GM21717 (cell line): ENCODE data around the gene UBE4B.
"Not testable (repeated sequence)": the region's sequence is repeated elsewhere in the genome, so short reads cannot be mapped to it uniquely, and the experiment has no call there.

Experiments used
- ATAC-seq: cut with Tn5 transposase; IDR thresholded peaks from one replicate; pipeline ENCODE4 v1.9.1; 2021; ENCODE audit warnings: mild to moderate bottlenecking, moderate library complexity; ENCODE audit not compliant: unreplicated experiment

The UBE4B gene

DNA sequence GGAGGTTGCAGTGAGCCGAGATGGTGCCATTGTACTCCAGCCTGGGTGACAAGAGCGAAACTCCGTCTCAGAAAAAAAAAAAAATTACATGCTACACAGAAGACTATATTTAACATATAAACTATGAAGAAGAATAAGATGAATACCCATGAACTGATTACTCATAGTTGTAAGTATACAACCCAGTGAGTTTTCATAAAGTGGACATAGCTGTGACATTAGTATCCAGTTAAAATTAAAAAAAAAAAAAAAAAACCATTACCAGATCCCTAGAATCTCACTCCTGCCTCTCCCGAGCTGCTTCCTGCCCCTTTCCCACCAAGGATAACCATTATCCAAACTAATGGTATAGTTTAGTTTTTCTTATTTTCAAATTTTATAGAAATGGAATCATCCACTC is 37.4 kb downstream of the UBE4B start:
- no peak for ATAC-seq

GRCh38 chr1:10071640-10072039 is 38.9 kb downstream of the UBE4B start:
- no peak for ATAC-seq

- not testable (repeated sequence) for ATAC-seq
Measured at GRCh38 chr1:10073371-10073770, 40.6 kb downstream of the UBE4B start.

- no peak for ATAC-seq
Measured at GRCh38 chr1:10074059-10074851, 41.5 kb downstream of the UBE4B start.

GRCh38 chr1:10074852-10075730 is 42.3 kb downstream of the UBE4B start:
- ATAC-seq = no peak

DNA sequence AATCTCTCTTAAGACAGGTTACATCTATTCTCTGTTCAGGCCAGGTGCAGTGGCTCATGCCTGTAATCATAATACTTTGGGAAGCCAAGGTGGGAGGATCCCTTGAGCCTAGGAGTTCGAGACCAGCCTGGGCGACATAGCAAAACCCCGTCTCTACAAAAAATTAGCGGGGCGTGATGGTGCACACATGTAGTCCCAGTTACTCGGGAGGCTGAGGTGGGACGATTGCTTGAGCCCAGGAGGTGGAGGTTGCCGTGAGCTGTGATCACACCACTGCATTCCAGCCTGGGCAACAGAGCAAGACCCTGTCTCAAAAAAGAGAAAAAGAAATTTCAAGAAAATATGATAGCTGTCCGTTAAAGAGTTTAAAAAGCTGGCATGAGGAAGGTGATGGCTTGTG is 43.0 kb downstream of the UBE4B start:
- ATAC-seq = no peak

- no peak for ATAC-seq
Measured at GRCh38 chr1:10078494-10078893, 45.7 kb downstream of the UBE4B start.

DNA sequence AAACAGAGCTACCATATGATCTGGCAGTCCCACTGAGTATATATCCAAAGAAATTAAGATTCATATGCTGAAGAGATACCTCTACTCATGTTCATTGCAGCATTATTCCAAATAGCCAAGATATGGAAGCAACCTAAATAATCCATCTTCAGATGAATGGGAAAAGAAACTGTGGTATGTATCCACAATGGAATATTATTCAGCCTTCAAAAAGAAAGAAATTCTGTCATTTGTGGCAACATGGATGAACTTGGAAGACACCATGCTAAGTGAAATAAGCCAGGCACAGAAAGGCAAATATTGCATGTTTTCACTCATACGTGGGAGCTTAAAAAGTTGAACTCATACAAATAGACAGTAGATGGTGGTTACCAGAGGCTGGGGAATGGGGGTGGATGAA is 47.8 kb downstream of the UBE4B start:
- no peak for ATAC-seq

DNA sequence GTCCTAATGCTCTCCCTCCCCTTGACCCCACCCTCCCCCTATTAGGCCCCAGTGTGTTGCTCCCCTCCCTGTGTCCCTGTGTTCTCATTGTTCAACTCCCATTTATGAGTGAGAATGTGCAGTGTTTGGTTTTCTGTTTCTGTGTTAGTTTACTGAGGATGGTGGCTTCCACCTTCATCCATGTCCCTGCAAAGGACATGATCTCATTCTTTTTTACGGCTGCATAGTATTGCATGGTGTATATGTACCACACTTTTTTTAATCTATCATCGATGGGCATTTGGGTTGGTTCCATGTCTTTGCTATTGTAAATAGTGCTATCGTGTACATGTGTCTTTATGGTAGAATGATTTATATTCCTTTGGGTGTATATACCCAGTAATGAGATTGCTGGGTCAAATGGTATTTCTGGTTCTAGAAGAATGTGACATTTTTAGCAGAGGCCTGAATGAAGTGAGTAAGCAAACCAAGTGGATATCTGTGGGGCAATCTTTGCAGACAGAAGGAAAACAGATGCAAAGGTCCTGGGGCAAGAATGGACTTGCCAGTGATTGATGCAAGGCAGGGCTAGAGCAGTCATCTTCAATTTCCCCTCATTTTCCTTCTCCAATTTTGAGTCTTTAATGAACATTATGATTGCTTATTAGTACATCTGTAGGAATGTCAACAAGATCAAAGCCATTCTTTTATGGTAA is 50.2 kb downstream of the UBE4B start:
- ATAC-seq = no peak

DNA sequence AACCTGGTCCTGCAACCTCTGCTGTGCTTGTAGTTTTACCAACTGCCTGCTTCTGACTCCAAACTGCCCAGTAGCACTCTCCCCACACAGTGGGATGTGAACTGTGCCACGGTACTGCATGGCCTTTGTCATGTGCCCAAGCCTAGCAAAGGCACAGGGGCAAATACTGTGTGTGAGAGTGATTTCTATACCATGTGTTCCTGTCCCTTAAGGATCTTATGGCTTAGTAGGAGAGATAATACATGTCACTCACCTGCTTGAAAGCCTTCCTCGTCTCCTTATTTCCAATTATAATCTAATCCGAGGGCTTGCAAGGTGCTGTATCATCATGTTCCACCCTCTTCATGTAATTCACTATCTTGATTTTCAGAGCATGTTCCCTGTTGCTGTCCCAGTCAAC is 51.3 kb downstream of the UBE4B start:
- ATAC-seq = no peak

- no peak for ATAC-seq
Measured at GRCh38 chr1:10085076-10085475, 52.3 kb downstream of the UBE4B start.

DNA sequence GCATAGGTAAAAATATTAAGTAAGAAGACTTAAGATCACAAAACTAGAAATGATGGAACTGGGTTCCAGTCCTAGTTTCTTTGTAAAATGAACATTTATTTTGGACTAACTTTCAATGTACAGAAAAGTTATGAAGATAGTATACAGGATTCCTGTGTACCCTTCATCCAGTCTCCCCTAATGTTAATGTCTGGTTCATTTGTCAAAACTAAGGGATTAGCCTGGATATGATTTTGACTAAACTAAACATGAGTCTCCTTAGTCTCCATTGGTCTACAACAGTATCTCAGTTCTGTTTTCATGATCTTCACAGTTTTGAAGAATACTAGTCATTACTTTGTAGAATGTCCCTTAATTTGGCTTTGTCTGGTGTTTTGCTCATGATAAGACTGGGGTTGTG is 54.5 kb downstream of the UBE4B start:
- ATAC-seq = no peak

DNA sequence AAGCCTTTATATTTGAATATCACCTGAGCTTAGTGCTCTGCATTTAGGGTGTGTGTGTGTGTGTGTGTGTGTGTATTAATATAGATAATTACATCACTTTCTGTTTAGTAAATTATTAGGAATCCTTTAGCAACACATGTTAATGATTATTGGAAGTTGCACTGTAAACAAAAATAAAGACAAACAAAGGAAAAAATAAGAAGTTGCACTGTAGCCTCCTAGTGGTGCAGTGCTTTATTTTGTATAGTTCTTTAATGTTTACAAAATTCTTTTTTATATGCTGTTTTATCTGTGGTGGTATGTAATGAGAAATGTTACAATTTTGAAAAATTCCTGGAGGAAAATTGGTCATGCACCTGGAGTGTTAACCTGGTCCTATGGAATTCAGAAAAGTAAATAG is 69.2 kb downstream of the UBE4B start:
- ATAC-seq = no peak

DNA sequence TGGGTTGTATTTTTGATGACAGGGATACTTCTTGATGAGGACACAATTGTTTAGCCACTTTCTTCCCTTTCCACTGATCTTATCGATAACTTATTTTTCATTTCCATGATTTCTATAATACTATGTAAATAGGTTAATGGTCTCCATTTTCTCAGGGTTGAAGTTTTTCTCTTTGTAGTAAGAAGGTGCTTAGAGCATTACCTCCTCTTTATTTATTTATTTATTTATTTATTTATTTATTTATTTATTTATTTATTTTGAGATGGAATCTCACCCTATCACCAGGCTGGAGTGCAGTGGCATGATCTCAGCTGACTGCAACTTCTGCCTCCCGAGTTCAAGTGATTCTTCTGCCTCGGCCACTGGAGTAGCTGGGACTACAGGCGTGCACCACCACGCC is 70.4 kb downstream of the UBE4B start:
- ATAC-seq = no peak

DNA sequence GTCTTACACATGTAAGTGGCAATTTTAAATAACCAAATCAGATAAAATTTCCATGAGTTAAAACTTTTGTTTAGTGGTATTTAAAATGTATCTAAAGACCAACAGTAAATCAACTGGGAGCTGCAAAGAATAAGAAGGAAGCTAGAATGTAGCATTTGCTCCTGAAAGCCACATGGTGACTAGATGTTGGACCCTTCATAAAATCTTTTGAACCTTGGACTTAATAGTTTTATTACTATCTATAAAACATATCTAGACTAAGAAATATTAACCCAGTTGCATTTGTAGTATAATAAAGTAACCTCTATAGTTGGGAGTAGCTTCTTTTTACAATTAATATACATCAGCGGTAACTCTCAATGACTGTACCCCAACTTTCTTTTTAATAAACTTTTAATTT is 72.1 kb downstream of the UBE4B start:
- ATAC-seq = no peak

DNA sequence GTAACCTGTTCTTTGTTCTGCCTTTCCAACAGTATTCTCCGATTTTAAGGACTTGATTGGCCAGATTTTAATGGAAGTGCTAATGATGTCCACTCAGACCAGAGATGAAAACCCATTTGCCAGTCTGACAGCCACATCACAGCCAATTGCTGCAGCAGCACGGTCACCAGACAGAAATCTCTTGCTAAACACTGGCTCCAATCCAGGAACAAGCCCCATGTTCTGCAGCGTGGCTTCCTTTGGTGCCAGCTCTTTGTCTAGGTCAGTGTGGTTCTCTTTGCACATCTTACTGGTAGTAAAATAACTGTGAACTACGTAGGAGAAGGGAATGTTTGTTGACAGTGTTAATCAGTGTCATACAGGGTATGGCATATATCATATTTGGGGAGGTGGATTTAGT is 72.7 kb downstream of the UBE4B start:
- no peak for ATAC-seq

- no peak for ATAC-seq
Measured at GRCh38 chr1:10106241-10106640, 73.5 kb downstream of the UBE4B start.

DNA sequence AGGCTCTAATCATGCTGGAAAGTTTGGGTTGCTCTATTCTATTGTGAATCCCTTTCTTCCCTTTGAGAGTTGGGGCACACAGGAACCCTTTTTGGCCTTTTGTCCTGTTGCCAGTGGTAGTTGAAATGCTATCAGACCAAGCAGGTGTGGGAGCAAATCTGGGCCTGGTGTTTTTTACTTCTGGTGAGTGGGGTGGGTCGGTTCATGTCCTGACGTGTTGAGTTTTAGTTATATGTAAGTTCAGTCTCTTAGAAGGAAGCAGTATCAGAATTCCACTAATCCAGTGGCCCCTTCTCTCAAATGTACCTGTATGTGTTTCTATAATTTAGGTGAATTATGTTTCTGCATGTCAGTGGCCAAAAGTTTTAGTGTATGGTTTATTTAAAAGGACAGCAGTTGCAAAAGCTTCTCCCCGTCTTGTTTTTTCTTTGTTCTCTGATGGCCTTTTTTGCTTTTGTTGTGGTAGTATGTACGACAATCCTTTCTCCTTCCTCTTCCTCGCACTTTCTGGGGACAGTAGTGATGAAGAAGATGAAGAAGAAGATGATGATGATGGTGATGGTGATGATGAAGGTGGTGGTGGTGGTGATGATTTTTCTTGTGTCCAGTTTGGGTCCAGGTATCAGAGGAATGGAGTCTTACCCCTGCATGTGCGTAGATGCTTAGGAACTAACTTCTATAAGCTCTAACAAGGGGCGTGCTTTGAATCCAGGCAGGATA is 74.2 kb downstream of the UBE4B start:
- no peak for ATAC-seq

DNA sequence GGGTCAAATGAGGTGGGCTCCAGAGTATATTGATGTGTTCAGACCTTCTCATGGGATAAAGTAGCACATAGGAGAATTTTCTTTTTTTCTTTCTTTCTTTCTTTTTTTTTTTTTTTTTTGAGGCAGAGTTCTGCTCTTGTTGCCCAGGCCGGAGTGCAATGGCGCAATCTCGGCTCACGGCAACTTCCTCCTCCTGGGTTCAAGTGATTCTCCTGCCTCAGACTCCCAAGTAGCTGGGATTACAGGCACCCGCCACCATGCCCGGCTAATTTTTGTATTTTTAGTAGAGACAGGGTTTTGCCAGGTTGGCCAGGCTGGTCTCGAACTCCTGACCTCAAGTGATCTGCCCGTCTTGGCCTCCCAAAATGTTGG is 74.7 kb downstream of the UBE4B start:
- not testable (repeated sequence) for ATAC-seq

- ATAC-seq = no peak
Measured at GRCh38 chr1:10108134-10108663, 75.4 kb downstream of the UBE4B start.
